GM23338 (cell line): ENCODE data around the gene CEACAM21. TPM values are rescaled to one million over a fixed set of nuclear protein-coding genes. Genes with fewer than 3 reads are reported as not detected.

Experiments used
- ATAC-seq: fragments of 200-7000 bp; cut with Tn5 transposase; 3 replicates; pipeline ENCODE4 v1.9.1; 2020
- DNase-seq: peaks from one replicate; pipeline ENCODE4 v3.0.0-alpha.2; 2015; ENCODE audit warnings: low spot score
- H2AFZ ChIP-seq: fragments of 200-600 bp; sonication (generic); 2 replicates; pipeline ENCODE4 v1.8.0; 2016; ENCODE audit warnings: antibody characterized with exemption, mild to moderate bottlenecking, moderate library complexity
- H3F3A ChIP-seq: fragments of 200-600 bp; sonication (generic); replicated peaks from 2 replicates; pipeline ENCODE4 v1.8.0; 2017; ENCODE audit warnings: antibody characterized with exemption, mixed run types, low read depth
- H3K27ac ChIP-seq: fragments of 200-600 bp; sonication (generic); 2 replicates; pipeline ENCODE4 v1.6.1; 2016; ENCODE audit warnings: low read depth
- H3K27me3 ChIP-seq: fragments of 200-600 bp; sonication (generic); 2 replicates; pipeline ENCODE4 v1.8.0; 2016; ENCODE audit warnings: mild to moderate bottlenecking, mixed run types, moderate library complexity; ENCODE audit not compliant: insufficient read depth
- H3K36me3 ChIP-seq: fragments of 200-600 bp; sonication (generic); 2 replicates; pipeline ENCODE4 v1.8.0; 2016; ENCODE audit warnings: mild to moderate bottlenecking; ENCODE audit not compliant: insufficient read depth
- H3K4me1 ChIP-seq: fragments of 200-600 bp; sonication (generic); 2 replicates; pipeline ENCODE4 v1.8.0; 2016; ENCODE audit warnings: mild to moderate bottlenecking, moderate library complexity; ENCODE audit not compliant: insufficient read depth
- H3K4me2 ChIP-seq: fragments of 200-600 bp; sonication (generic); 2 replicates; pipeline ENCODE4 v1.7.1; 2017; ENCODE audit warnings: mixed run types
- H3K4me3 ChIP-seq: fragments of 200-600 bp; sonication (generic); 2 replicates; pipeline ENCODE4 v1.6.1; 2016; ENCODE audit warnings: mixed run types
- H3K79me2 ChIP-seq: fragments of 200-600 bp; sonication (generic); replicated peaks from 2 replicates; pipeline ENCODE4 v1.8.0; 2017; ENCODE audit warnings: mild to moderate bottlenecking; ENCODE audit not compliant: insufficient read depth
- H3K9me2 ChIP-seq: fragments of 200-600 bp; sonication (generic); 2 replicates; pipeline ENCODE4 v1.8.0; 2017; ENCODE audit not compliant: insufficient read depth
- H4K20me1 ChIP-seq: fragments of 200-600 bp; sonication (generic); replicated peaks from 2 replicates; pipeline ENCODE4 v1.8.0; 2017; ENCODE audit warnings: mild to moderate bottlenecking; ENCODE audit not compliant: insufficient read depth
- H3K27ac Mint-ChIP-seq: 2 replicates; pipeline ENCODE4 v1.8.0; 2020; ENCODE audit warnings: inconsistent platforms, mild to moderate bottlenecking, moderate library complexity, mixed read lengths
- H3K27me3 Mint-ChIP-seq: 3 replicates; pipeline ENCODE4 v1.8.0; 2022; ENCODE audit warnings: low read depth, mild to moderate bottlenecking, moderate library complexity, mixed read lengths, inconsistent platforms; ENCODE audit not compliant: insufficient read depth, poor library complexity
- H3K36me3 Mint-ChIP-seq: 3 replicates; pipeline ENCODE4 v1.8.0; 2021; ENCODE audit warnings: low read depth, mild to moderate bottlenecking, inconsistent platforms, moderate library complexity, mixed read lengths
- H3K4me1 Mint-ChIP-seq: 3 replicates; pipeline ENCODE4 v1.8.0; 2020; ENCODE audit warnings: mild to moderate bottlenecking, inconsistent platforms, mixed read lengths
- H3K4me3 Mint-ChIP-seq: 3 replicates; pipeline ENCODE4 v1.8.0; 2021; ENCODE audit warnings: moderate library complexity, mild to moderate bottlenecking, inconsistent platforms, mixed read lengths
- H3K9me3 Mint-ChIP-seq: 3 replicates; pipeline ENCODE4 v1.8.0; 2020; ENCODE audit warnings: moderate library complexity, mild to moderate bottlenecking, inconsistent platforms, mixed read lengths
- CREB1 ChIP-seq: fragments of 250-450 bp; sonication (Bioruptor Pico); IDR thresholded peaks from 2 replicates; pipeline ENCODE4 v1.5.0; 2020; ENCODE audit warnings: low read depth, mild to moderate bottlenecking, moderate library complexity
- ETS1 ChIP-seq: IDR thresholded peaks from 2 replicates; pipeline ENCODE4 v1.6.1; 2016; ENCODE audit warnings: antibody characterized with exemption
- EZH2 ChIP-seq: fragments of 200-600 bp; sonication (generic); IDR thresholded peaks from one replicate; pipeline ENCODE4 v1.8.0; 2017; ENCODE audit warnings: antibody characterized with exemption, mild to moderate bottlenecking, low read depth; ENCODE audit not compliant: unreplicated experiment
- EZH2phosphoT487 ChIP-seq: fragments of 200-600 bp; sonication (generic); IDR thresholded peaks from one replicate; pipeline ENCODE4 v1.8.1; 2018; ENCODE audit warnings: antibody characterized with exemption; ENCODE audit not compliant: unreplicated experiment
- JUNB ChIP-seq: IDR thresholded peaks from one replicate; pipeline ENCODE4 v1.6.1; 2016; ENCODE audit warnings: antibody characterized with exemption; ENCODE audit not compliant: unreplicated experiment
- NANOG ChIP-seq: IDR thresholded peaks from 2 replicates; pipeline ENCODE4 v1.6.1; 2016; ENCODE audit warnings: antibody characterized with exemption, borderline replicate concordance
- POLR2AphosphoS5 ChIP-seq: IDR thresholded peaks from 2 replicates; pipeline ENCODE4 v1.6.1; 2016; ENCODE audit warnings: antibody characterized with exemption, low read depth
- REST ChIP-seq: IDR thresholded peaks from one replicate; pipeline ENCODE4 v1.6.1; 2018; ENCODE audit warnings: antibody characterized with exemption; ENCODE audit not compliant: unreplicated experiment
- STAT1 ChIP-seq: IDR thresholded peaks from one replicate; pipeline ENCODE4 v1.6.1; 2016; ENCODE audit warnings: antibody characterized with exemption; ENCODE audit not compliant: unreplicated experiment
- ZNF114 ChIP-seq: fragments of 250-450 bp; sonication (Bioruptor Pico); IDR thresholded peaks from 2 replicates; pipeline ENCODE4 v1.5.0; 2020; ENCODE audit warnings: mild to moderate bottlenecking, moderate library complexity
- ZNF331 ChIP-seq: fragments of 250-450 bp; sonication (Bioruptor Pico); IDR thresholded peaks from 2 replicates; pipeline ENCODE4 v1.5.0; 2020; ENCODE audit warnings: low read depth, mild to moderate bottlenecking, moderate library complexity
- ZNF462 ChIP-seq: fragments of 250-450 bp; sonication (Bioruptor Pico); IDR thresholded peaks from 2 replicates; pipeline ENCODE4 v1.5.0; 2020; ENCODE audit warnings: mild to moderate bottlenecking, moderate library complexity
- polyA plus RNA-seq: library from polyadenylated mRNA; unstranded; fragments of >200 nt; fragmentation: Nextera tagmentation; extraction: Ambion mirVana; gene quantifications from 2 replicates; pipeline ENCODE4 v1.2.1, GENCODE V29; 2016
- total RNA-seq: library from RNA; depleted of rRNA; stranded (reverse); fragments of >200 nt; shearing (Covaris generic); gene quantifications from 2 replicates; pipeline ENCODE4 v1.2.3, GENCODE V29; 2014
- TF ChIP-seq, protein P1 (sequence below), 2 experiments: fragments of 200-600 bp in 1 of 2; sonication (generic) in 1 of 2; conservative IDR thresholded peaks; 2 replicates each; pipeline versions ENCODE4 v1.5.1 to v1.6.1; 2016 to 2017; ENCODE audit warnings: antibody characterized with exemption in 2 of 2, low read depth in 2 of 2, mild to moderate bottlenecking in 2 of 2, moderate library complexity in 1 of 2

The CEACAM21 gene
- total and polyA plus RNA-seq, 2 experiments from 2014 or later = not detected

GRCh38 chr19:41535029-41535622 is 40.8 kb upstream of the CEACAM21 start:
- peaks cover 2% of the 10 kb centered on the region; the same call in 2 of the 3 replicates for H3K4me1 Mint-ChIP-seq
- Histone ChIP-seq H3K4me3 (no peak overlapping the region), H4K20me1 (no peaks in the 10 kb centered on the region), H3K9me2 (peaks cover under 1% of the 10 kb centered on the region; the same call in 1 of the 2 replicates), H3K36me3 (no peaks in the 10 kb centered on the region), H3K4me2 (no peak overlapping the region), H3K4me1 (no peaks in the 10 kb centered on the region), H3K27me3 (no peaks in the 10 kb centered on the region), H3K27ac (no peak overlapping the region), H3F3A (no peaks in the 10 kb centered on the region), H3K79me2 (no peaks in the 10 kb centered on the region), H2AFZ (no peak overlapping the region)
- TF ChIP-seq ZNF331 (CRISPR knock-in tag) = no peak
- no peak for TF ChIP-seq CREB1 (CRISPR knock-in tag)
- no peak for TF ChIP-seq ZNF462 (CRISPR knock-in tag)
- no peak for TF ChIP-seq ETS1
- no peak for TF ChIP-seq EZH2
- TF ChIP-seq, protein P1, sequence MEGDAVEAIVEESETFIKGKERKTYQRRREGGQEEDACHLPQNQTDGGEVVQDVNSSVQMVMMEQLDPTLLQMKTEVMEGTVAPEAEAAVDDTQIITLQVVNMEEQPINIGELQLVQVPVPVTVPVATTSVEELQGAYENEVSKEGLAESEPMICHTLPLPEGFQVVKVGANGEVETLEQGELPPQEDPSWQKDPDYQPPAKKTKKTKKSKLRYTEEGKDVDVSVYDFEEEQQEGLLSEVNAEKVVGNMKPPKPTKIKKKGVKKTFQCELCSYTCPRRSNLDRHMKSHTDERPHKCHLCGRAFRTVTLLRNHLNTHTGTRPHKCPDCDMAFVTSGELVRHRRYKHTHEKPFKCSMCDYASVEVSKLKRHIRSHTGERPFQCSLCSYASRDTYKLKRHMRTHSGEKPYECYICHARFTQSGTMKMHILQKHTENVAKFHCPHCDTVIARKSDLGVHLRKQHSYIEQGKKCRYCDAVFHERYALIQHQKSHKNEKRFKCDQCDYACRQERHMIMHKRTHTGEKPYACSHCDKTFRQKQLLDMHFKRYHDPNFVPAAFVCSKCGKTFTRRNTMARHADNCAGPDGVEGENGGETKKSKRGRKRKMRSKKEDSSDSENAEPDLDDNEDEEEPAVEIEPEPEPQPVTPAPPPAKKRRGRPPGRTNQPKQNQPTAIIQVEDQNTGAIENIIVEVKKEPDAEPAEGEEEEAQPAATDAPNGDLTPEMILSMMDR (conservative IDR thresholded peaks at IDR 0.05; ENCODE audit: low read depth in 2 of 2) = no peak
- TF ChIP-seq REST = no peak
- no peak for TF ChIP-seq NANOG
- no peak for TF ChIP-seq ZNF114
- no peak for TF ChIP-seq EZH2phosphoT487
- TF ChIP-seq POLR2AphosphoS5 = no peak
- TF ChIP-seq JUNB = no peak
- no peak for TF ChIP-seq STAT1
- no peak overlapping the region for H3K4me3 Mint-ChIP-seq
- H3K36me3 Mint-ChIP-seq = no peaks in the 10 kb centered on the region
- no peak for DNase-seq
- H3K27me3 Mint-ChIP-seq = peaks cover 9% of the 10 kb centered on the region
- ATAC-seq = no peak; the same call in 2 of the 3 replicates
- H3K27ac Mint-ChIP-seq = no peak overlapping the region
- peaks cover 8% of the 10 kb centered on the region; the same call in 2 of the 3 replicates for H3K9me3 Mint-ChIP-seq
